Heart left ventricle (tissue), 13 donors: ENCODE measurements around the gene MOXD1.

Experiments
- CTCF ChIP-seq, 12 donors: fragments of 200-600 bp; sonication (generic) in 4 of 12; IDR thresholded peaks; one replicate each; pipeline versions ENCODE4 v1.5.0 to v1.8.0; 2018 to 2022; ENCODE audit warnings: antibody characterized with exemption in 12 of 12, mild to moderate bottlenecking in 5 of 12
- POLR2A ChIP-seq, 2 donors: fragments of 450-650 bp; IDR thresholded peaks; one replicate each; pipeline ENCODE4 v1.6.1; 2017; ENCODE audit warnings: antibody characterized with exemption in 2 of 2, mild to moderate bottlenecking in 2 of 2, moderate library complexity in 2 of 2
- donor health status: ischemic (EF 13 %, LVEDD 7.1; RV severe dilation, severe dysfunction).
- donor health status: DM: no; HTN: yes; CAD: no.
- donor health status: DM: no; HTN: no; CAD: no.
- donor health status: ischemic (EF 25% LVEDD 6.9; RV normal size, moderate dysfunction).
- donor health status: ischemic (EF 25% LVEDD 5.7; RV mildly dilated, moderate dysfunction).
- donor health status: ischemic (EF 35%, LVEDD 5.7; RV mildly dilated, moderate dysfunction).
- donor health status: nonischemic (EF 11% LVEDD 7.7; RV severe dilation, severe dysfunction).
- donor health status: DM: yes; HTN: yes; CAD: no.
- donor health status: PGD.
- donor health status: ischemic (EF 29% LVEDD 5.4; RV normal size, mild dysfunction).
- donor health status: nonischemic (EF 23%, LVEDD 6.1; RV moderate dilation, normal function).

GRCh38 chr6:132391391-132392269 is 9.6 kb downstream of the MOXD1 start:
- TF ChIP-seq CTCF (IDR thresholded peaks at IDR 0.05) = no peak
- no peak for TF ChIP-seq POLR2A (IDR thresholded peaks at IDR 0.05)
